ENCODE measurements around the gene CALR3.

The CALR3 gene

GRCh38 chr19:16429066-16429758, 66.8 kb downstream of the CALR3 start:
- no peak for DNase-seq (ENCODE audit: low read depth)

All from activated T-cell treated with anti-CD3 and anti-CD28 coated beads for 1 hour (primary cell).